Measurements from ENCODE around the gene ATF2. TPM values are rescaled to one million over a fixed set of nuclear protein-coding genes. Genes with fewer than 3 reads are reported as not detected.

Gene ATF2
- total and polyA plus RNA-seq, 8 donors, result 45.0 to 73.9 (median 61.6) TPM

DNA sequence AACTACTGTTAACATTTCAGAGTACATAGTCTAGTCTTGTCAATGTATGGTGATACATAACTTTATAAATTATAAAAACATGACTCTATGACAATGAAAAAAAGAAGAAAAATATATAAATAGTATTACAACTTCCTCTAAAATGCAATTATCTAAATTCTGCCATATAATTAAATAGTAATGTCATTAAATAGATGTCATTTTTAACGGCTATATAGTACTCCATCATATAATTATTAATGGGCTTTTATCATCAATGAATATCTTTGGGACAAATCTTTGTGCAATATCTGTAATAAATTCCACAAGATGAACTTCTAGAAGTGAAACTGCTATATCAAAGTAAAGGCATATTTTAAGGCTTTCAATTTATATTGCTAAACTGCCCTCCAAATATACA, 24.8 kb downstream of the ATF2 start:
- no peak for DNase-seq
- ATAC-seq, result no peak
- Histone ChIP-seq H3K4me1 (no peaks in the 10 kb centered on the region), H3K9me3 (no peaks in the 10 kb centered on the region), H3K36me3 (peaks cover 0 to 11% of the 10 kb centered on the region in 2 donors), H3K4me3 (no peak overlapping the region), H3K27me3 (no peaks in the 10 kb centered on the region), H3K27ac (no peak overlapping the region)
- intact Hi-C loops (cut with DNase I), result no loop called here
- TF ChIP-seq CTCF (IDR thresholded peaks at IDR 0.05), result no peak

DNA sequence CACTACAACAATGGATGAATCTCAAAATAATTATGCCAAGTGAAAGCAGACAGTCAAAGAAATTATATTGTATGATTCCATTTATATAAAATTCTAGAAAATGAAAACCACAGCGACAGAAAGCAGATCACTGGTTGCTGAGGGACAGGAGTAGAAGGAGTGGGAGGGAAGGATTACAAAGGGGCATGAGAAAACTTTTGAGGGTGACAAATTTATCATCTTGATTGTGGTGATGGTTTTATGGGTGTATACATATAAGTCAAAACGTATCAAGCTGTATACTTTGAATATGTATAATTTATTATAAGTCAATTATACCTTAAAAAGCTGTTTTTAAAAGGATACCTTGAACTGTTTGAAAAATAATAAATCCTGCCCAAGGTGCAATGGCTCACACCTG, 27.7 kb downstream of the ATF2 start:
- Histone ChIP-seq H3K27me3 (no peaks in the 10 kb centered on the region), H3K9me3 (no peaks in the 10 kb centered on the region), H3K4me1 (no peaks in the 10 kb centered on the region), H3K36me3 (peaks cover 0 to 5% of the 10 kb centered on the region in 2 donors), H3K4me3 (no peak overlapping the region), H3K27ac (no peak overlapping the region)
- intact Hi-C loops (cut with DNase I), result no loop called here
- ATAC-seq, result no peak
- no peak for DNase-seq
- TF ChIP-seq CTCF (IDR thresholded peaks at IDR 0.05), result no peak

- H3K36me3 ChIP-seq, result peaks cover 0 to 16% of the 10 kb centered on the region in 2 donors
- no peak overlapping the region for H3K27ac ChIP-seq
- no peak overlapping the region for H3K4me3 ChIP-seq
- intact Hi-C loops (cut with DNase I), result no loop called here
- ATAC-seq (no peak), DNase-seq (no peak)
- H3K4me1 ChIP-seq, result no peaks in the 10 kb centered on the region
- no peaks in the 10 kb centered on the region for H3K9me3 ChIP-seq
- no peaks in the 10 kb centered on the region for H3K27me3 ChIP-seq
- no peak for TF ChIP-seq CTCF (IDR thresholded peaks at IDR 0.05)
Measured at GRCh38 chr2:175137793-175138192, 30.2 kb downstream of the ATF2 start.

- DNase-seq (no peak), ATAC-seq (no peak)
- H3K9me3 ChIP-seq, result no peaks in the 10 kb centered on the region
- H3K36me3 ChIP-seq, result peaks cover 0 to 16% of the 10 kb centered on the region in 2 donors
- H3K27me3 ChIP-seq, result no peaks in the 10 kb centered on the region
- no peak for TF ChIP-seq CTCF (IDR thresholded peaks at IDR 0.05)
- no peaks in the 10 kb centered on the region for H3K4me1 ChIP-seq
- H3K27ac ChIP-seq, result no peak overlapping the region
- intact Hi-C loops (cut with DNase I), result no loop called here
- no peak overlapping the region for H3K4me3 ChIP-seq
Measured at GRCh38 chr2:175136334-175137215, 31.4 kb downstream of the ATF2 start.

GRCh38 chr2:175135862-175136261, 32.1 kb downstream of the ATF2 start:
- H3K27ac ChIP-seq, result no peak overlapping the region
- no peaks in the 10 kb centered on the region for H3K27me3 ChIP-seq
- H3K4me3 ChIP-seq, result no peak overlapping the region
- H3K9me3 ChIP-seq, result no peaks in the 10 kb centered on the region
- DNase-seq, result no peak
- intact Hi-C loops (cut with DNase I), result no loop called here
- no peaks in the 10 kb centered on the region for H3K4me1 ChIP-seq
- no peak for ATAC-seq
- TF ChIP-seq CTCF (IDR thresholded peaks at IDR 0.05), result no peak
- H3K36me3 ChIP-seq, result peaks cover 0 to 16% of the 10 kb centered on the region in 2 donors
